GM21825 (cell line): Measurements from ENCODE around the gene TMEM196.

ENCODE experiments used
- ATAC-seq: cut with Tn5 transposase; IDR thresholded peaks from one replicate; pipeline ENCODE4 v1.9.1; 2021; ENCODE audit warnings: mild to moderate bottlenecking, moderate library complexity; ENCODE audit not compliant: unreplicated experiment

Gene TMEM196

DNA sequence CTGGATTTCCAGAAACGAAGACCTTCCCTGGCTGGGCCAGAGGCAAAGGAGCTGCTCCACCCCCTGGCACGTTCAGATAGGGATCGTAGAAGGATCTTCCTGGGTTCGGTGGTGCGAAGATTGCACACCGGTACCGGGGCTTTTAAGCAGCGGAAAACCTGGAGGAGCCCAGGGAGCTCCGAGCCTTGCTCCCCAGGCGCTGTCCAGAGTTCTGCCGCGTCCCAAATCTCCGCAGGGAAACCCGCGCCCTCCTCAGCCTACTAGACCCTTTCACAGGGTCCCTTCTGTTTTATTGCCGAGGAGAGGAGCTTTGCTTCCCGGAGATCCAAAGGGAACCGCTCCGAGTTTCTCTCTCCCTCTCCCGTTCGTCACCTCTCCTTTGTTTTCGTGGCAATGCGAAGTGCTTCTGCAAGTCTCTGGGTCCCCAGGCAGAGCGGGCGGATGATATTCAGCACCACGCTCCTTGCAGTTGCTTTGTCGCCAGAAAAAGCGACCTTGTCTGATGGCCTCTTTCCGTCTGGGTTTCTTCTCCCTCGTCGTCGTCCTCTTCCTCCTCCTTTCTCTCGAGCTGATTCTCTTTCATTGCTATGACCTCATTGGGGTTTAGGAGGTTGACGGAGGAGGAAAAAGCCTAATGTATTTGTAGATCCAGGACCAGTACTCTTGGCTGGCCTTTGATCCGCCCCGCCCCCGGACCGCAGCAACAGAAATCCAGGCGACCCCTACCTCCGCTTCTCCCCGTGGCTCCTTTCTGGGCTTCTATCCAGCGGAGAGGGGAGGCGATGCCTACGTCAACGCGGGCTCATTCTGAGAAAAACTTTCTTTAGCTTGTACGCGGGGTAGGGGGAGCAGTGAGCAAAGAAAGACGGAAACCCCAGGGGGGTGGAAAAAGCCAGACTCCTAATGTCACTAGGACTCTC is at the start of gene TMEM196:
TSS of gene TMEM196 (minus strand) at position 777 of the 920 bp plus-strand sequence. CDS start 921 bp downstream, outside the sequence.
- no peak for ATAC-seq

DNA sequence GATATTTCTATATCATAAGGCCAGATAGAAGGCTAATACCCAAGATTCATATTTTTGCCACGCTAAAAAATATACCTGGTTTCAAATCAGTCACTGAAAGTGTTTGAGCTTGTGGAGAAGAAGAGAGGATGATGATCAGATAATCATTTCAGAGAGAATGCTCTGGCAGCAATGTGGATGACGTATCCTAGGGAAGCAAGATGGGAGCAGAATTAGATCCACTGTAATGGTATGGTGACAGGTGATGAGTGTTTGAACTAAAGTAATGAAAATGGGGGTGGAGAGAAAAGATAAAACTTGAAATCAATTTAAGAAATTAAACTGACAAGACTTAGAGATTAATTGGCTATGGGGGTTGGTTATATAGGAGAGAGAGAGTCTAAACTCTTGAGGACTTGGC is 42.7 kb upstream of the TMEM196 start:
- no peak for ATAC-seq

DNA sequence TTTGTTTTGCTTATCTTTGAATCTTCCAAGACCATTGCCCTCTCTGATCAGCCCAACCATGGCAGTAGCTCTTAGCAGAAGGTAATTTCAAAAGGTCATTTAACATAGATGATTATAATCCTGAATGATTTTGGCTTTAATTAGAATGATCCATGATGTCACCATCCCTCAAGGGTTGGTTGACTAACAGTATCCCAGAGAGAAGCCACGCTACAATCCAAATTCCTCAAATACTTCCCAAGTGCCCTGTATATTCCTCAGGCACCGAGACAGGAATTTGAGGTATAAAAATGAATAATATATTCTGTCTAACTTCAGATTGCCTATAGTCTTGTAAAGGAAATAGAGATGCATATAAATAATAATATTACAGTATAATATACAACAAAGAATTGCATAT is 42.1 kb upstream of the TMEM196 start:
- no peak for ATAC-seq

DNA sequence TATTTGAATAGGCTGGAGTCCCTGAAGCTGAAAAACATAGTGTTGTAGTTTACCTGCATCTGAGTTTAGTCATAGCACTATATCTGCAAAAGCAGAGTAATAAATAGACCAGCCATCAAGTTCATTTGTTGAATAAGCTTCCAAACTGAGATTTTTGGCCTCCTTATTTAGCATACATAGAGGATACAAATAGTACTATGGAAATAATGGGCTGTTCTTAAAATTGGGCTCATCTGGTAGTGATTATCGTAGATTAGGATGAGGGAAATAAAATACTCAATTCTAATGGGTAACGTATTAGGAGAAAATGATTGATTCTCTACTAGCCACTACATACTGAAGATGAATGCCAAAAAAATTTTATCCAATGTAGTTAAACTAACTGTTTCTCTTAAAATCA is 41.4 kb upstream of the TMEM196 start:
- ATAC-seq, result no peak

DNA sequence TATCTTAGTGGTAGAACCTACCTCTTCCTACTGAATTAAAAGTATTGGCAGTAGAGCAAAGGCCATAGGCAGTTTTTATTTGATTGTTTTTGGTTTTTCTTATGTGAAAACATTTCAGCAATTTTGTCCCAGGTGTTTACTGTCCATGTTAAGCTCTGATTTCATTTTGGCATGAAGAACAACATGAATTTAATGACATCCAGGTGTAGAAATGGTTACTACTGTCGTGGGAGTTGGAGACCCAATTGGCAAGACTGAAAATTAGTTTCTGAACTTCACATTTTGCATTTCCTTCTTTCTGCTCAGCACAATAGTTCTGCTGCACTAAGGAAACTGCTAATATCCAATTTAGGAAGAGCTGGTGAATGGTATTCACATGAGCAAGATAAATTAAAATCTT is 38.0 kb upstream of the TMEM196 start:
- no peak for ATAC-seq

DNA sequence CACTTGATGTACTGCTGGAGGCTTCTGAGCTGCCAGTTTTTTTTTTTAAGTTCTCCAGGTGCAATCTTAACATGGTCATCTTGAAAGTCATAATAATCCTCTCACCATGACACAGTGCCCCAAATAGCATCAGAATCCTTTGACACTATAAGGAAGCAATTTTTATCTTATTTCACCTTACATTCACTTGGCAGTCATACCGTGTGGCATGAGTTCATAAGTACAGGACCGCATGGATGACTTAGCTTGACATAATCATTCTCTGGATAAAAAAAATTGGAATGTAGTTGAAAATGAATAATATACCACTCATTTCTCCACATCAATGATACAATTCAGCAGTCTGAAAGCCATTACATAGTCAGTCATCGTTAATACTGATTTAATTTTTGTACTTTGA is 25.6 kb upstream of the TMEM196 start:
- ATAC-seq, result no peak

DNA sequence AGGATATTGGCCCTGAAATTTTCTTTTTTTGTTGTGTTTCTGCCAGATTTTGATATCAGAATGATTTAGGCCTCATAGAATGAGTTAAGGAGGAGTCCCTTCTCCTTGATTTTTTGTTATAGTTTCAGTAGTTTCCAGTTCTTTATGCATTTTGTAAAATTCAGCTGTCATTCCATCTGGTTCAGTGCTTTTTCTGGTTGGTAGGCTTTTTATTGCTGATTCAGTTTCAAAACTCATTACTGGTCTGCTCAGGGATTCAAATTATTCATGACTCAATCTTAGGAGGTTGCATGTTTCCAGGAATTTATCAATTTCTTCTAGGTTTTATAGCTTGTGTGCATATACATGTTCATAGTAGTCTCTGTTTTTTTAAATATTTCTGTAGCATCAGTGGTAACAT is 10.1 kb upstream of the TMEM196 start:
- no peak for ATAC-seq

DNA sequence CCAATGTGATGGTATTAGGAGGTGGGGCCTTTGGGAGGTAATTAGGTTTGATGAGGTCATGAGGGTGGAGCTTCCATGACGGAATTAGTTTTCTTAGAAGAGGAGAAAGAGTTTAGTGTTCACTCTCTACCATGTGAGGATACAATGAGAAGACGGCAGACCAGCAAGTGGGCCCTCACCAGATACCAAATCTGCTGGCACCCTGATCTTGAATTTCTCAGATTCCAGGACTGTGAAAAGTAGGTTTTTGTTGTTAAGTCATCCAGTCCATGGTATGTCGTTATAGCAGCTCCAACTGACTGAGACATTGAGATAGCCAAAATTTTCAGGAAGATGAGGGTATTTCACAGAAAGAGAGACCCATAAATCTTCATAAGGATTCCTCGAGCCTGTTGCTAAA is 3.6 kb upstream of the TMEM196 start:
- ATAC-seq, result no peak

DNA sequence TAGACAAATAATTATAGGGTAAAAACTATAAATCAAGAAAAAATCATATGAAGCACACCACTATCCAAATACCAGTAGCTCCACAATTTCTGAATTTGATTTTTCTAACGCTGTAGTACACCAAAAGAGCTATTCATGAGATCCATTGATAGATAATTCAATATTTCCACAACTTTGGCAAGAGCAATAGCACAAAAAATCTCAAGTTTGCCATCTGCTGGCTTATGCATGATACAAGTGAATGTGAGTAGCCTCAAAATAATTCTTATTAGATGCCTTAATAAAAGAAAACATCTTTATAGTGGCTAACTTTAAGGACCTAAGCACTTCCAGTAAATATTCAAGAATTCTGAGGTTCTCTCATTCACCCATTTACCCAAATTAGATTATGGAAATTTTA is 2.2 kb upstream of the TMEM196 start:
- no peak for ATAC-seq

DNA sequence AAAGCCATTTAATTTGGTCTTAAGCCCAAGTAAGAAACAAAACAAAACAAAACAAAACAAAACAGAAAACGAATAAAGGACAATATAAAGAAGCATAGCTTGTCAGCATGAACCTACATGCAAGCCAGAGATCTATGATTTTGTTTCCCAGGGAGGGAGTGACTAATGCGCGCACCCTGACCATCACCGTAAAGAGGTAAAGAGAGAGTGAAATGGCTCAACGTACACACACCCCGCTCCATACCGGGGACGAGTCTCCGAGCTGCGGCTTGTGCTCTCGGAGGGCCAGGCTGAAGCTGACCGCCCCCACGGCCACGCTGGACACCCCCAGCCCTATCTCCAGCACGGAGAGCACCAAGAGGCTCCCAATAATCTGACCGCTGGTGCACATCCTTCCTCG is 1.1 kb downstream of the TMEM196 start:
- no peak for ATAC-seq

DNA sequence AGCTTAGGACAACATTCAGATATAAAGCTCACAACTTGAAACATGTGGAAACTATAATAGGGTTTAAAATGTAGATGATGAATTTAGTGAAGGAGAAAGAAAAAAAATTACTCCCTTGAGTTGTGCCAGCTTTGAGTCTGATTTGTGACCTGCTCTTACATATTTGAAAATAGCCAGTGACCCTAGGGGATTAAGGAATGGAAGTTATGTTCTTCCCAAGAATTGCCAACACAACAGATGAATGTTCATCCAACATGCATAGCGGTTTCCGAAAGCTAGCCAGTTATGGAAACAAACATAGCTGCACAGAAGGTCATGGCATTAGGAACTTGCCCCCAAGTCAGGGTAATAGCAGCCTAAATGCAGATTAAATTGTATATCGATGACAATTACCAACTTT is 10.8 kb downstream of the TMEM196 start:
- no peak for ATAC-seq

DNA sequence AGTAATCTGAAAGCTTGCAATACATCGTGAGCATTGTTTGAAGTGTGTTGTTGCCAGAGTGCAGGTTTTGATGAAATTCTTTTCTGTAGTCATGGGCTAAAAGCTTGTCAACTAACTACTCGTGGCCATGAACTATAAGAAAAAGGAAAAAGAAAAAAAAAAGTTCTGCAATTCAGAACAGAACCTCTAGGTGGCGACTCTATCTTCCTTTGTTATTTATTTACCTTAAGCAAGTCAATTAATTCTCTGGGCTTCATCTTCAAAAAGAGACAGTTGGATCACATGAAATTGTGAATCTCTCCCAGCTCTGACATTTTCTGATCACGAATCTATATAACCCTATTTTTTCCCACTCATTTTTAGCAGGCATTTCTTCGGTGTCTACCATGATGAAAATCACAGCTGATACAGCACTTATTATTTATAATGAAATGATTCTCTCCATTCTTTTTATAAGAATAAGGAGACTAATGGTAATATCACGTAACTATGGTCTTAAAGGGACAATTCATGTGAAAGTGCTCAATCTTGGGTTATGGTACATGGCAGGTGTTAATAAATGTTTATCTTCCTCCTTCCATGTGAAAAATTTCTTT is 18.8 kb downstream of the TMEM196 start:
- ATAC-seq, result no peak

DNA sequence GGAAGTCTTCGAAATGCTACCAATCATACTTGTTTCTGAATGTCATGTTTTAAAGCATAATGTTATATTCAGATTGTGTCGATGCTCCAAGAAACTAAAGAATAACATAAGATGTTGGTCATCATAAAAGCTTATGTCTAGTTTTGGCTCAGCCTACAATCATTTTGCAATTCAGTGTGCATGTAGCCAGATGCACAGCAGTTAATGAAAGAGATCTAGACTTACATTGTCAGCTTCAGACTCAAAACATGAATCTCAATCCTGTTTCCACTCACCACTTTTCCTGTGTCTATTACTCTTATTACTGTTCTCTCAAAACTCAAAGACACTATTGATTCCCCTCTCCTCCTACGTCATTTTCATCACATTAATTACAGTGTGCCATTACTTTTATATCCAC is 21.4 kb downstream of the TMEM196 start:
- no peak for ATAC-seq

DNA sequence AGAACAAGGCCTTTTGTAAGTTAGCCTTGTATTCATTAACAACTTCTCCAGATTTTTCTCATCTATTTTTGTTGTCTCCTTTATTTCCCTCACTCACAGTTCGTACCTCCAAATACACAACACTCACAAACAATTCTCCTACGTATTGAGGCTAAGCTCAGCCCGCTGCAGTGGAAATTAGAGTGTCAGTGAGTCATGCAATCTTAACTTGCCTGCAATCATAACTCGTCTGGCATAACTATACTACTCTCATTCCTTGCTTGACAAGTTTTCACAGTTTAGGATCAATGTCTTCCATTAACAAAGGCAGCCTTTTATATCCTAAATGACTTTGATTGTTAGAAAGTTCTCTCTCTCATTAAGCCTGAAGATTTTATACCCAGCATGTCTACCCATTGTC is 23.8 kb downstream of the TMEM196 start:
- no peak for ATAC-seq

DNA sequence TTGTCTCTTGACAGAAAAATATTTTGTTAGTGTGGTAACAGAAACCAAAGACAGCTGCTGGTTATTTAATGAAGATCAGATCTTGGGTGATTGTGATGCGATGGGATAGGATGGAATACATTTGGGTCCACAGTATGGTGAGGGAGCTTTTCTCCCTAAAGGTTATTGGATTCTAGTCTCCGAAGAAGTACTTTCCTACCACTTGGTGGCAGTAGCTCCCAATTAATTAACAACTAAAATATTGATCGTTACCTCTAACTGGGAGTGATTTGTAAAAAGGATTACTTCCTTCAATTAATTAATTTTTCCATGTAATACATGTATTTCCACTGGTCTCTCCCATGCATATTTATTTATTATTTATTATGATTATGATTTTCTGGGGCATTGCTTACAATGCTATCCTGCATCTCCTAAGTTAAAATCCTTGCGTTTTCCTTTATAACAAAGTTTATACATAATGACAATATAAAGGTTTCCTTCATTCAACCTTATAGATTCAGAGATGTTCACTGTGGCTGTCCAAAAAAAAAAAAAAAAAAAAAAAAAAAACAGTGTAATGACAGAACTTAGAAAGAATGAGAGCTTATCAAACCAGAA is 25.6 kb downstream of the TMEM196 start:
- ATAC-seq, result no peak

DNA sequence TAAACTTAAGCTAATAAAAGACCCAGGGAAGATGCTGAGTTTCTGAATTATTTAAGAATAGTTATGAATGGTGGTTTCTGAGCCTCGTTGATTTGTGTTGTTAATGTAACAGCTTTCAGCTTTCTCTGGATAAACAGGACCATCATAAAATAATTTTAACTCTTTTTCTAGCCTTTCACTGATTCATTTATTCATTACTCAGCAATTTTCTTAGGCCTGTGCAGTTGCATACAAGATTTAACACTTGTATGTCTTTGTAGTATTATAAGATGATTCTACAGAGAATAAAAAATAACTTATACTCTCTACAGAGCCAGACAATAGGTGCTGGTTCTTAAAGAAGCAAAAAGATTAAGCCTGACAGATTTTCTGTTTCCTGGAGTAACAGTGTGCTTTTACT is 29.3 kb downstream of the TMEM196 start:
- no peak for ATAC-seq

DNA sequence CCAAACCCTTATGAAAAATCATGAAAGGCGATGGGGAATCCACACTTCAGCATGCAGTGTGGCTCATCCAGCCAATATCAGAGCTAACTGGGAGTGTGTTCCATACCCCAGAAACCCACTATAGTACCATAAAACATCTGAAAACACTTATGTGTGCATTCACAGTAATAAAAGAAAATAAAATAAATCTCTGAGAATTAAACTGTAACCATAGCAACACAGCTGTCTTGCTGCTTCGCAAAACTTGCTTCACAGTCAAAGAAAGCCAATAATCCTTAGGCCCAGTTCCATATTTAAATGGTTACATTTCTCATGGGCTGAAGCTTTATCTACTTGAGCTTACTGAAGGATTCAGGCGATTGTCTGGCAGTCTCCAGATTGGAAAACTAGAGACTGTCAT is 44.7 kb downstream of the TMEM196 start:
- ATAC-seq, result no peak

DNA sequence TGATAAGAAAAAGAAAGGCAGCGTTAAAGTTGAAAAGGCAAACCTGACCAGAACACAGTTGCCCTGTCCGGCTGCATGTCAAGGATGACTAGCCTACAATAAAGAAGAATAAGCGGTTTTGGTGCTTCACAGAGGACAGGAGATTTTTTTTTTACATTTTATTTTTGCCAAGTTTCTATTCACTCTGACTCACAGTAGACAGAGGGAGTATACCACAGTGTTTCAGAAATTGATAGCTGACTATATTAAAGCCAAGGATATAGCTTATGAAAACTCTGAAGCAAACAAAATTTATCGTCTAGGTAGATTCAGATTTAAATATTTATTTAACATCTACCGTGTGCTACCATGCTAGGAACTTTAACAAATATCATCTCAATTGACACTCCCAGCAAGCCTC is 47.6 kb downstream of the TMEM196 start:
- ATAC-seq, result no peak

DNA sequence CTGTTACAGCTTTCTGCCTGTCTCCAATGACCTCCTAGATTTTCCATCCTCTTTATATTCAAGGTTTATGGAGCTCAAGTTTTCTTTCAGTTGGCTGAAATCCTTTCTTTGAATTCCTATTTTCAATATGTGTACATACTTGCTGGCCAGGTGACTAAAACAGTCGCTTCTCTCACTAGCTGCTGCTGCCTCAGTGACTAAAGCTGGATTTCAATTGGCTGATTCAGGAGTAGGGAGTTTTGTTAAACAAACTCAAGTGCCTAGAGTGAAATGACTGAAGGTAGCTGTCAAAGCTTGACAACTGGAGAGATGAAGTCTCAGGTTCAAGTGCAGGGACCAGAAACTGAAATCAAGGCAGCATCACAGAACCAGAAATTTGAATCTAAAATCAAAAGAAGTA is 57.9 kb downstream of the TMEM196 start:
- no peak for ATAC-seq

DNA sequence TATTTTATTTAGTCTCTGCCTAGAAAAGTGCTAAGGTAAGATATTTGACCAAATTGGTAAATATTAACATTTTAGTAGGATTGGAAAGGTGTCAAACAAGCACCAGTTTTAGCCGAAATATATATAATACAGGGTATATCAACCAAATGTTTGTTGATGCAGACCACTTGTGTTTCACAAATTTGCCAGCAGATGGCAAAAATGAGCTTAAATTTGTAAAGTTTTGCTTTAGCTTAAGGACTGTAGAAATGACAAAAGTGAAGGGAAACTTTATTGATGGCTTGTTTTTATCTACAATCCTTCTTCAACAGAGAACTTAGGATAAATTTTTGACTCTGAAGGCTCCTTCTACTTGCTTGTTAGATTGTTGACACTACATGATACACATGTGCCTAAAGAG is 59.7 kb downstream of the TMEM196 start:
- ATAC-seq, result no peak

DNA sequence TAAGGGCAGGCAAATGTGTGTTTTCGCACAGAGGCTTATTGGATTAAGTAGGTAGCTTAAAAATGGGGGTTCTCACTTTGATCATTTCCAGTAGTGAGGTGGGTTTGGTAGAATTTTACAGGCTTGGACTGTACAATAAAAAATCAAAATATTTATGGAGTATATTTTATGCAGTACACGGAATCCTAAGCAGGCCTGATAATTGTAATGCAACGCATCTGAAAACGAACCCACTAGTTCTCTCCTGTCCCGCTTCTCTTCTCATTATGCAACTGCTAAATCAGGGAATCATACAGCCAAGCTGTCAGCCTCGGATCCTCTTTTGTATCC is 64.2 kb downstream of the TMEM196 start:
- no peak for ATAC-seq
